ENCODE measurements around the gene CFAP54.
"Not testable (repeated sequence)": the region's sequence is repeated elsewhere in the genome, so short reads cannot be mapped to it uniquely, and the experiment has no call there.

Gene CFAP54

GRCh38 chr12:96473394-96474093 lies 15.8 kb upstream of the CFAP54 start:
- DNase-seq: no peak

- DNase-seq: no peak
These were observed 15.2 kb upstream of the CFAP54 start for GRCh38 chr12:96474206-96474605.

- DNase-seq: no peak
These were observed 11.4 kb upstream of the CFAP54 start for GRCh38 chr12:96478011-96478410.

GRCh38 chr12:96482086-96482485 lies 7.3 kb upstream of the CFAP54 start:
- DNase-seq: no peak

GRCh38 chr12:96483116-96483515 lies 6.3 kb upstream of the CFAP54 start:
- no peak for DNase-seq

GRCh38 chr12:96486751-96487613 lies 2.4 kb upstream of the CFAP54 start:
- no peak for DNase-seq

- DNase-seq: no peak
These were observed 1.7 kb upstream of the CFAP54 start for GRCh38 chr12:96487634-96488033.

- DNase-seq: no peak
These were observed 3.7 kb downstream of the CFAP54 start for GRCh38 chr12:96493106-96493505.

- not testable (repeated sequence) for DNase-seq
These were observed 4.8 kb downstream of the CFAP54 start for GRCh38 chr12:96494154-96494553.

- DNase-seq: no peak
These were observed 5.8 kb downstream of the CFAP54 start for GRCh38 chr12:96495155-96495554.

GRCh38 chr12:96495841-96496545 lies 6.6 kb downstream of the CFAP54 start:
- DNase-seq: no peak

GRCh38 chr12:96496944-96497343 lies 7.6 kb downstream of the CFAP54 start:
- no peak for DNase-seq

GRCh38 chr12:96497855-96498254 lies 8.5 kb downstream of the CFAP54 start:
- no peak for DNase-seq

- no peak for DNase-seq
These were observed 11.3 kb downstream of the CFAP54 start for GRCh38 chr12:96500693-96501092.

- DNase-seq: no peak
These were observed 11.9 kb downstream of the CFAP54 start for GRCh38 chr12:96501133-96501761.

GRCh38 chr12:96501908-96502307 lies 12.5 kb downstream of the CFAP54 start:
- no peak for DNase-seq

GRCh38 chr12:96502477-96502876 lies 13.1 kb downstream of the CFAP54 start:
- no peak for DNase-seq

GRCh38 chr12:96502949-96503532 lies 13.7 kb downstream of the CFAP54 start:
- DNase-seq: no peak

GRCh38 chr12:96503976-96504375 lies 14.6 kb downstream of the CFAP54 start:
- no peak for DNase-seq

- DNase-seq: no peak
These were observed 17.4 kb downstream of the CFAP54 start for GRCh38 chr12:96506776-96507175.

GRCh38 chr12:96510306-96510764 lies 21.0 kb downstream of the CFAP54 start:
- DNase-seq: no peak

GRCh38 chr12:96513166-96513565 lies 23.8 kb downstream of the CFAP54 start:
- no peak for DNase-seq

GRCh38 chr12:96513681-96514080 lies 24.3 kb downstream of the CFAP54 start:
- DNase-seq: no peak
